Superior temporal gyrus (tissue), 1 donor: Measurements from ENCODE around the gene NIN.

Source experiments
- DNase-seq: peaks from one replicate; pipeline ENCODE4 v3.0.0-alpha.2; 2016; ENCODE audit errors: extremely low spot score

NIN gene

DNA sequence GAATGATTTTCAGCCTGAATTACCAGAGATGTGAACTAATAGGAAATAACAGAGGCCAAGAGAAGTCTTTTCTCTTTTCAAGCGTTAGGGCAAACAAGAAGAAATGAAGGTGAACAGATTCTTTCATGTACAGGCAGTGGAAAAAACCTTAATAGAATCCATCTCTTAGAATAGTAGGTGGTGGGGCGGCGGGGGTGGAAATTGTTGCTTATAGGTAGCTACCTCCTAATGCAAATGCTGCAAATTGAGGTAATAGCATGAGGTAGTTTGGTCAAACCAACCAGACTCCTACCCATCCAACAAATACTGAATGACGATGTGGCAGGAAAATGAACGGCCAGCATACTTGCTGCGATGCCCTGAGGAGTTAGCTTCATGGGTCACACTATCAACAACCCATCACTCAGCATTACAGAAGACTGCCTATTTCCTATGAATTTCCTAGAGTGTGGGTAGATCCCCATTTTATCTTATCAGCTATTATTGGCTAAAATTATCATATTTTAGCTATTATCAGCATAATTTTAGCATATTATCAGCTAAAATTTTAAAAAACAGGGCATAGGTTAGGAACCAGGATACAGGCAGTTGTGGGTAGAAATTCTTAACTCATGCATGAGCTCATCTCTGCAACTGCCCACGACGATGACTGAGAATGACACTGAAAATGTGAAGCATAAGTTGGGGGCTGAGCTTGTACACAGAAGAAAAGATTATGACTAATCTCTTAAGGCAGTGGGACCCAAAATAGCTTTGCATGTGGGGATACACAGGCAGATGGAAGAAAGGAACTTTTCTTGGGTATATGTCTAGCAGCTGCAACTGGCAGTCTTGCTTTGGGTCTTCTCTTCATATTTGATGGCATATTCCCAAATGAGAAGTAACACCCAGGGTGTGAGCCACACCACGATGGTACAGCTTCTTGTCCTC, 68.7 kb downstream of the NIN start:
- DNase-seq = peak; percentile 68

DNA sequence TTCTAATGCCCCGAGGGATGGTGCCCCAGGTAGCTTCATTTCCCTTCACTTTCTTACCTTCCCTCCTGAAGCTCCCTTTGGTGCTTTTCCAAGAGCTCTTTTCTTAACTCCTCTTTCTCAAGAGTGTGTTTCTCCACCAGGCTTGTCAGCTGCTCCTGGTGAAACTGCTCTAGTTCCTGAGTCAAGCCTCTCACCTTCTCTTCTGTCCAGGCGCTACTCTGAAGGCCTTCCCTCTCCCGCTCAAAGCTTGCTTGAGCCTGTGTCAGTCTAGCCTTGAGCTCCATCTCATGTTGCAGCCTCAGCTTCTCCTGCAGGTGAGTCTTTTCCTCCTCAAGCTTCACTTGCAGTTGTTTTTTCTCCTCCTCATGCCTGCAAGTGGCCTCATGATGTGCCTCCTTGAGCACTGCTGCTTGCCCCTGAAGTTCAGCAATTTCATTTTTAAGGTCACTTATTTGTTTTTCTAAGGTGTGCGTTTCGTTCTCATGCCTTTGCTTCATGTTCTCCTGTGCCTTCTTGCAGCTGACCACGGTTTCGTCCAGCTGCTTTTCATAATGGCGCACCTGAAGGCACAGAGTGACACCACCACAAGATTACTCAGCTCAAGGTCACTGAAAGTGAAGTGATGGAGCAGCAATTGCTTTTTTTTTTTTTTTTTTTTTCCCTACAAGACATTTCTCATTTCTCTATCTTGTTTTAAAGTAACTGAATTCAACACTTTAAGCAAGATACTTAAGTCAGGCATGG, 71.0 kb downstream of the NIN start:
- DNase-seq = no peak

DNA sequence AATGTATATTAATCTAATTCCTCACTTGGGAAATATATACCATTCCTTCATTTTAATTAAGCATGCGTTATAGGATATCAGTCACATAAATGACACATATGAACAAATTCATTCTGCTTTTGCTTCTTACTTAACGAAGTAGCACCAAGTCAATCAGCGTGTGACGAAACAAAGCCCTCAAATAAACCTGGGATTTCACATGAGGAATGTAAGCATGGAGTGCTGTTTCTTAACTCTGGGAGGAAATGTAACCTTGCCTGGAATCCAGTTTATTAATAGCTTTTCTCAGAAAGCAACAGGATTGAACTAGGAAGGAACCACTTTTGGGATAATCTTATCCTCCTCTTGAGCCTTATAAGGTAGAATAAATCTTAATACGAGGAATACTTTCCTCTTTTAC, 72.0 kb downstream of the NIN start:
- DNase-seq = no peak

DNA sequence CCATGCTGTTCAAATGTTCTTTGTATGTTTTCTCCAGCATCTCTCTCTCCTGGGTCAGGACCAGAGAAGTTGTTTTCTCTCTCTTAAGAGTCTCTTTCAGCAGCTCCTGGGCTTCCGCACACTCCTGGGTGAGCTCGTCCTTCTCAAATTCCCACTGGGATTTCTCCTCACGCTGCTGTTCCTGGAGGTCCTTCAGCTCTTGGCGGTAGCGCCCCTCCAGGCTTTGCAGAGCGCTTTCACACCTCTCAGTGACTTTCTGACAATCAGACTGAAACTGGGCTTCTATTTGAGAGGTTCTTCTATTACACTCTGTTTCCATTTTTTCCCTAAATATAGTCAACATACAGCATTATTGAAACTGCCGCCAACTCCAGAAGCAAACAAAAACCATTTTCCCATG, 72.7 kb downstream of the NIN start:
- no peak for DNase-seq

DNA sequence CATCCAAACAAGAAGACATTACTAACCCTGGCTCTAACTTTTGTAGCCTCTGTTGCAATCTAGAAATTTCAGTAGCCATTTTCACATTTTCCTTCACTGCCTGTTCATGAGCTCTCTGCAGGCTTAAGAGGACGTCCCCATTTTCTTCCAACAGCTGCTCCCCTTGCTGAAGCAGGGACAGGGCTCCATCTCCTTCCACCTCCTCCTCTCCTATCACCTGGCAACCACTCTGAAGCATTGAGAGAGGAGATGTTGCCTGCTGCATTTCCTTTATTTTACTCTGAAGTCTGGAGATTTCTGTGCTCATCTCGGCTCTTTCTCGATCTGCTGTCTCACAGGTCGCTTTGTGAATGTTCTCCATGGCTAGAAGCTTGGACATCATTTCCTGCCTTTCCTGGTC, 73.3 kb downstream of the NIN start:
- no peak for DNase-seq

DNA sequence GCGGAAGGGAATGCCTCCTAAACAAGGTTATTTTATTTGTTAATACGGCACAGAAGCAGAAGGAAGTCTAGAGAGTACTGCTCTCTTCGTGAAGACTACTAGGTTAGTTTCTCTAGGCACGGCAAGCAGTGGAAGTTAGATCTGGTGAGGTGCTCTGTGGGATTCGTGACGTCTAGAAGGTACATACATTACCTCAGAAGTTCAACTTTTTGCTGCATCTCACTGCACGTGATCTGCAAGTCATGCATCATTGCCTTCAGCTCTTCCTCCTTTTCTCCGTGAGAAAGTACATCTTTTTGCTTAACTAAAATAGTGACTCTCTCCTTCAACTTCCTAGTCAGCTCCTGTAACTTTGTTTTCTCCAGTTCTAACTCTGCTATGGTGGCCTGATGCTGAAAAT, 74.7 kb downstream of the NIN start:
- no peak for DNase-seq

DNA sequence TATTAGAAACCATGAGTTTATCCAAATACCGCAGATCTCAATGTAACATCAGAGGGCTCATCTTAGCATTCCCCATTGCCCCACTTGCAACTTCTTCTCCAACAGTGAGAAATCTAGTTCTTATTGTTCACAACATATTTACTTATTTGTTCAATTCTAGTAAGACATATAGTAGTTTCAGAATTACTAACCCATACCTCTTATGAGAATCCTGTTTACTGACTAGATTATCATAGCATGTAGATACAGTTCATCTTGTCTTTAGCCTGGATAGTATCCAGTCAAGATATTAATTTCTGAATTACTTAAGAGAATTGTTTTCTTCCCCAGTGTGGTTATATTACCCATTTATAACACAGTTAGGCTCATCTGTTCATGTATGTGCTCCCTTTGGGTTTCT, 80.6 kb downstream of the NIN start:
- DNase-seq = no peak

DNA sequence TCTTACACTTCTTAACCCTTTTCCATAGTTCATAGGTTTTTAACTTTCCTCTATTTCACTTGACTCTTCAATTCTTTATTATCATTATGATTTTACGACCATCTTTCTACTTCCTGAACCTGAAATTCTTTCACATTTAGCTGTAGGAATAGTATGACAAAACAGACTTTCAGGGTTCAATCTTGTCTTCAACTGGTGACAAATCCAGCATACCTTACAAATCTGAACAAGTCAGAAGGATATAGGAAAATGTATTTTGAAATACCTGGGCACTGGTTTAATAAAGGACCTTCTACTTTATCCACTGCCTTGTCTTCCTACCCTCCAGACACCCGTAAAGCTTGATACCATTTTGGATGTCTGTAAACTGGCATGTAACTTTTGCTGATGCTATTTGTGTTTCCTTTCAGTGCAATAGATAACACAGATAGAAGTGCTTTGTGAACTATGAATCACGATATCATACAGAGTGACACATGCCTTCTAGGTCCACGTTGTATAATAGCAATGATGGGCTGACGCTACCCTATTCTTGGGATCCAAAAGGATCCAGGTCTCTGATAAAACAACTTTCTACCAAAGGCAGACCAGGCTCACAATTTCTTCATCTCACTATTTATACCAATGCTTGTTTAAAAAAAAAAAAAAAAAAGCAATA, 85.4 kb downstream of the NIN start:
- no peak for DNase-seq

DNA sequence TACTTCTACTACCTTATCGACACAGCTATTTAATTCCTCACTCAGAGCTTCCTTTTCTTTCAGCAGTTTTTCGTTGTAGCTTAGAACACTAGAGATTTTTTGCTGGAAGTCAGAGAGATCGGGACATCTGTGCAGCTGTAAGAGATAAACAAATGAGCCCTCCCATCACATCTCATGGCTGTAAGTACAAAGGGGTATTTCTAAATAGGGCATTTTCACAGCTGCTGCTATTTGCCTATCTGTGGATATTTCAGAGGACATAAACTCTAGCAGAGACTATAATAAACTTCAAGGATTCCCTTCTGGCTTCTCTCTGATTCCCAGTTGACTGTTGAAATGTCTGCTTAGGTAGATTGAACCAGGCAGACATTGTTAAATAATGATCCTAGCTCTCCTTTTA, 86.7 kb downstream of the NIN start:
- peak; percentile 50 for DNase-seq

DNA sequence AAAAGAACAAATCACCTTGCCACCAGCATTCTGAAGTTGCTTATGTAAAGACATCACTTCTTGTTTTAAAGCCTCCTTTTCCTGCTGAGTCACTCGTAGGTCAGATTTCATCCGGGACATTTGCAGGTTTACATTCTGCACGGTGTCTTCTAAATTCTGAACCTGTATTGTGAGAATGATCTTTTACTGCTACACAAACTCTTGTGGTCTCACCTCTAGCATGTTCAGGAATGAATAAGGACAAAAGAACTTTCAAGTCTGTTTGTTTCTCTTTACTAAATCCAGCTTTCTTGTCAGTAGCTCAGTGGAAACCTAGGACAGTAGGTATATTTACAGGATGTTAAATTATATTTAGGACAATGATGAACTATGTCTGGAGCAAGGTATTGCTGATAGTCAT, 89.4 kb downstream of the NIN start:
- DNase-seq = no peak

DNA sequence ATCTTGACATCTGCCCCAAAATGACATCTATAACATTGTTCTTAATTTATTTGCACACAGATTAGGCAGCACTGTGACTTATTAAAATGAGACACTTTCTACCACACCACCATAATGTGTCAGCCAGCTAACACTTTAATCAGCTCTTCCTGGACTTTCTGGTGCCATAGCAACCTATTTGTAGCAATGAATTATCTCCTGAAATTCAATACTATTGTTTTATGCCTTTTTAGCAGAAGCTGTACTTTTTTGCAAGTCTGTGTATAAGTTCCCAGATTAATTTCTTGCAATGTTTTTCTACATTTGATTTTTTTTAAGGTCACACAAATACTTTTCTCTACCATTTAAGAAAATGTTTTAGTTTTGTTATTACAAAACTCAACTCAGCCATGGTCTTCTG, 90.1 kb downstream of the NIN start:
- no peak for DNase-seq

DNA sequence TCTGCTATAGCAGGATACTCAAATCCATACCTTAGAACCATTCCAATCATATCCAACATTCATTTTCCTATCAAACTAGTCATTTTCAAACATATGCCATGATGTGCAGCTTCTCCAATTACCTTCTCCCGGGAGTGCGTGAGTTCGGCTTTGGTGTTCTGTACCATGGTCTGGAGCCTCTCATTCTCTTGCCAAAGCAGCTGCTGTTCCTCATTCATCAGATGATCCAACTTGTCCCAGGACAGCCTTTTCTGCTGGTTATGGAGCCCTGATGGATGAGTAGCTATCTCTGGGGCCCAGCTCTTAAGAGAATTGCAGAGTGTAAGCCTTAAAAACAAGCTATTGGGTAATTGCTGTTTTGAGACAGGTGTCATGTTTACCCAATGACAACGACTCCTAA, 91.8 kb downstream of the NIN start:
- no peak for DNase-seq

DNA sequence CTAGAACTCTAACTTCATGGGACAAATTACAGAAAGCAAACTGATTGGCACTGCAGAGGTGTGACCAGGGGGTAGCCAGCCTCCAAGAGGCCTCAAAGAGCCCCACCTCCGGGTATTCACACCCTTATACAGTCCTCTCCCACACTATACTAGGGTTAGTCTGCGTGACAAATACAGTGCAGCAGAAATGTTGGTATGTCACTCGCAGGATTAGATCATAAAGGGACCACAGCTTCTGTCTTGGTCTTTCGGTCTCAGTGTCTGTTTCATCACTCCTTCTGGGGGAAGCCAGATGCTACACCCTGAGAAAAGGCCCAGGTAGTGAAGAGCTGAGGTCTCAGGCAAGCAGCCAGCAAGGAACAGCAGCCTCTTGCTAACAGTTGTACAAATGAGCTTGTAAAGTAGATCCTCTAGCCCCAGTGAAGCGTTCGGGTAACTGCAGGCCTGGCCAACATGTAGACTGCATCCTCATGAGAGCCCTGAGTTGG, 94.0 kb downstream of the NIN start:
- no peak for DNase-seq

DNA sequence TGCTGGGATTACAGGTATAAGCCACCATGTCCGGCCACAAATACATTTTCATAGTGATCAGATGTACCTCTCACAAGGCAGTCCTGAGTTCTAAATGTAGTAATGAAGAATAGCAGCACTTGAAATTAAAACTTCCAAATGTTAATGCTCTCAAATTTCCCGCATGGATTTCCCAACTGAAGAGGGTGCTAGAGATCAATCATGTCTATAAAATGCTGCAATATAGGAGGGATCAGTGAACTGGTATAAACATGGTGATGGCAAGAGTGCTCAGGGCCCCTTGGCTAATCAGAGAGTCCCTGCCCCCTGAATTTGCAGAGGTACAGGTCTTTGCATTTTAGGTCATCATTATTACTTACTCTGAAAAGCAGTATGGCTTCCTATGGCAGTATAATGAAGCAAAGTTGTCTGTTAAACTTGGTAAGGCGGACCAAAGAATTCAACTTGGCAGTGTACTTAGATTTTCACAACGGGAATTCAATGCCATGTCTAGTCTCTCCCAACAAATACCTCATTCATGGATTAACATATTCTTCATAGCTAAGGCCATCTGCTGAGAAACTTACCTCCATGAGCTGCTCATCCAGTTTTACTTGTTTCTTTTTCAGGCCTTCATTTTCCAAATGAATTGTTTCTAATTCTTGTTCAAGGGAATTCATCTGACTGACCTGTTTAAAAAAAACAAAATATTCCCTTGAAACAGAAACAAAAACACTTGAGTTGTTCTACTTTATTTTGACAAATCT, 95.8 kb downstream of the NIN start:
- DNase-seq = no peak

DNA sequence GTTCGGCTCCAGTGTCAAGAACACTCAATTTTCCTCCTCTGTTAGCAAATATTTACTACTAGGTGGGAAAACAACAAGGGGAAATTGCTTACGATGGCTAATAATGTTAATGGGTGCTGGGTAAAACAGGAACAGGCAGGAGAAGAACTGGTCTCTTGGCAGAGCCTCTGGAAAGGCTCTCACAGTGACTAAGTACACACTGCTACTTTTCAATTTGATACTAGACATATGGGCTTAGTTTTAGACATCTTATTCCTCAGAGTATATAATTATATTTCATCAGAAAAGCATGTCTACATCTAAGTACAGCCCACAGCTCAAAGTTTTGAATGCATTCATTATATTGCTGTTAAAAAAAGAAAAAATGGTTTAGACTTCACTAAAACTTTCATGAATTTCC, 97.5 kb downstream of the NIN start:
- DNase-seq = no peak

DNA sequence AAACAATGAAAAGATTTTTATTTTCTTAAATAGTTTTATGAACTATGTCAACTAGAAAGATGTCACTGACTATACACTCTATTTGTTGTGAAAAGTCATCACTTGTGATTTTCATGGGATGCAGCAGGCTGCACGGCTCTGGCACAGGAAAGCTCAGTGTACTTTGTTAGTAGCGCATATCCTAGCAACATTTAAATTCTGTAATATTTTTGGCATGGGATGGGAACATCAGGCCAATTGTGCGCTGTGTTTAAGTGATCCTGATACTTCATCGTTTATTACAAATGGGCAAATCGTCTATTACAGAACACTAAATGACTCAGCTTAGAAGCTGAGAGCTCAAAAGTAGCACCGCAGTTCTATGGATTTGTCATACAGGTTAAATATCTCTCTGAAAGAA, 102.1 kb downstream of the NIN start:
- DNase-seq = no peak

DNA sequence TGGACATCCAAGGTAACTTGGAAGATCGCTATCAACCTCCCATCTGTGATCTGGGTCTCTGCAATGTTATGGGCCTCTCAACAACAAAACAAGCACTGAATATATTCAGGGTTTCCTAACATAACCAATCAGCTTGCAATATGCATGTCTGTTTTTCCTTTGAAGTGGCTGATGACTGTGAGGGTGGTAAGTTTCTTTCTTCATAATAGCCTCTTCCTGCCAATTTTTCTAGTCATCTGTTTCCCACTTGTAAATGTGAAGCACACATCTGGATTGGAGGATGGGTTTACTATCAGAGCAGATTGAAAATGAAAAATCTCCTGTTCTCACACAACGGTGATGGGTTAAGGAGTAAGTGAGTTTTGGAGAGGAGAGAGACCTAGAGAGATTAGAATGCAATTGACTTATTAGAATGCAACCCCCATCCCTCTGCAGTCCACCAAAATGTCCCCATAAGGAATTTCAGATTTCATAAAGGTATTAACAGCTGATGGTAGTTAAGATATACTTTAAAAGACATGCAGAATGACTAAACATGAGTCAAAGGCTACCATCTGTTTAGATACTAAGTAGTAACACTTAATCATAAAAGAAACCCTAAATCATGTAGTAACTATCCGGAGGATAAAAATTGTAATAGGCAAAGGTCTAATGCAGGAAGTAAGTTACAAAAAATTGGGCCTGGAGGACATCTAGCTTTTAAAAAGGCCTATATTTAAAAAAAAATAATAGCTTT, 104.4 kb downstream of the NIN start:
- DNase-seq = no peak

DNA sequence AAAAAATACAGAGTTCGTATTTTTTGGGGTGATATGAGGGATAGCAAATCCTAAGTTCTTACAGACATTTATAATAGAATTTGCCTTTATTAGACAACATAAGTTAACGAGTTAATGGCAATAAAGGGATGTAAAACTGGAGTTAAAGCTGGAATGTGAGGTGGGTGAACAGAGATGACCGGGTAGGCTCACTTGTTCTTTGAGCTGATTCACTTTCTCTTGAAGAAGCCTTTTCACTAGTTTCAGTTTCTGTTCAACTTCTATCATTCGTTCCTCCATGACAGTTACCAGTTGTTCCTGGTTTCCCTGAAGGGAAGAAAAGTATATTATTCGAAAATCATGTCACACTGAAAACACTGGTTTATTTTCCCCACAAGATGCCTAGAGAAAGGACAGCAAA, 105.2 kb downstream of the NIN start:
- DNase-seq = no peak

DNA sequence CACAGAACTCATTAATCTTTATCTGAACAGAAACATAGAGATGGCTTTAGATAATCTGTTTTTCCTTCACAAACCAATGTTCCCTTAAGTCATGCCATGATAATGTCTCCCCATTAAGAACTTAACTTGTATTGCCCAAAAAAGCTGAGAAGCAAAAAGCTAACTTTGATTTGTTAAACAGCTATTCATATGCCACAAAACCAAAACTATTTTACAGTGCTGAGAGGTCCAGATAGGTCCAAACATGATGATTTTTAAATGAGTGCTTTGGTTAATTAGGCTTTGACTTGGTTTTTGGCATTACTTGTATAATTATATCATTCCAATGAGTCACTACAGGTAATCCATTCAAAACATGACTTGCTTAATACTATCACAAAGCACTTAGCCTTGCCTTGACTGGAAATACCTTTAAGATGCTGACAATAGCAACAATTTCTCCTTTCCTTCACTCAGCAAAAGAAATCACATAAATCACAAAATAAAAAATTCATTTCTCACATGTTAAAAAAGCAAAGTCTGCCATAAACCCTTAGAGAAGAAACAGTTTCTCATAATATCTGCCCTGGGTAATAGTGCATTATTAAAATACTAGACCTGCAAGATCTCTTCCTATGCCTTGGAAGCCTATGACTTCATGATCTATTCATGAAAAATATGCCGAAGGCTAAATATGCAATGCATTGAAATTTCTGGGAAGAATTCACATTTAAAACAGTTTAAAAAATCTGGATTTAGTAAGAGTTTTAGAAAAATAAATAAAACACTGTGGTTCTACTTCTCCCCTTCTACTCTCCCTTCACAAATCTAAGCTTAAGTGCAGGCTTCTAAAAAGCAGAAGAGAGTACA, 110.8 kb downstream of the NIN start:
- peak; percentile 5 for DNase-seq

DNA sequence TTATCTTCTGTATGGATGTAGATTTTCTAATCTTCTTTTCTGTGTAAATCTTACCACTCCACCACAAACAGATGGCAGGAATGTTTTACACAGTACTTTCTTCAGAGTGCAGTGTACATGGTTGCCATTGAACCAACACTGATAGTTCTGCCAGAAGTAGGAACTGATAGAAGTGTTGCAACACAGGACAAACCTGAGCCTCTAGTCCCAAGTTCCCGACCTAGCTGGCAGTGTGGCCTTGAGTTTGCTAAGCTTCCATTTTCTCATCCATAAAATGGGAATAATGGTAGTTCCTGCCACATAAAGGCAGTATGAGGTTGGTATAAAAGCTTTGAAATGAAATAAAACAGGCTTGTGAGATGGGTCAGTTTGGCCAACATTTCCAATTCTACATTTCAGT, 112.0 kb downstream of the NIN start:
- peak; percentile 4 for DNase-seq
